ENCODE measurements around the gene SPRYD7. TPM values are rescaled to one million over a fixed set of nuclear protein-coding genes. Genes with fewer than 3 reads are reported as not detected.

The SPRYD7 gene
- total RNA-seq, 4 donors from 2014 or later = 9.8 to 24.7 (median 17.9) TPM

- in situ Hi-C loops (cut with MboI; ENCODE audit: low sequenced_read_pairs in 4 of 4) = loop anchor here in 3 of 4 donors (5.0 to 25.0 kb wide), 4 partner anchors 51 to 1104 kb away; partner anchors contain the start of gene RNASEH2B (in 1 of the 3)
Observed at GRCh38 chr13:49958321-49958720, 22.2 kb upstream of the SPRYD7 start.

GRCh38 chr13:49956131-49956530 lies 20.0 kb upstream of the SPRYD7 start:
- H3K9me3 ChIP-seq = no peaks in the 10 kb centered on the region
- H3K4me3 ChIP-seq = no peak overlapping the region
- H3K27me3 ChIP-seq = no peaks in the 10 kb centered on the region
- H3K4me1 ChIP-seq = peaks cover 0 to 5% of the 10 kb centered on the region in 2 donors
- intact Hi-C loops (cut with DNase I; ENCODE audit: low total_unique reads) = no loop called here
- no peak for TF ChIP-seq CTCF (IDR thresholded peaks at IDR 0.05 in 4 of 5, conservative IDR thresholded peaks at IDR 0.05 in 1 of 5)
- TF ChIP-seq POLR2A (IDR thresholded peaks at IDR 0.05) = no peak
- peaks cover 0 to 10% of the 10 kb centered on the region in 2 donors for H3K36me3 ChIP-seq
- no peak for ATAC-seq
- no peak overlapping the region for H3K27ac ChIP-seq
- in situ Hi-C loops (cut with MboI; ENCODE audit: low sequenced_read_pairs in 4 of 4) = loop anchor here in 3 of 4 donors (5.0 to 25.0 kb wide), 4 partner anchors 49 to 1106 kb away; partner anchors contain the start of gene RNASEH2B (in 1 of the 3)
- DNase-seq = no peak

More at GRCh38 chr13:49958321-49958720, 22.2 kb upstream of the SPRYD7 start:
- Histone ChIP-seq H3K27me3 (no peaks in the 10 kb centered on the region), H3K27ac (no peak overlapping the region), H3K4me3 (no peak overlapping the region), H3K36me3 (peaks cover 0 to 10% of the 10 kb centered on the region in 2 donors), H3K4me1 (peaks cover 0 to 5% of the 10 kb centered on the region in 2 donors), H3K9me3 (no peaks in the 10 kb centered on the region)
- TF ChIP-seq CTCF (IDR thresholded peaks at IDR 0.05 in 4 of 5, conservative IDR thresholded peaks at IDR 0.05 in 1 of 5) (no peak), POLR2A (IDR thresholded peaks at IDR 0.05) (no peak)
- ATAC-seq = no peak
- intact Hi-C loops (cut with DNase I; ENCODE audit: low total_unique reads) = no loop called here
- no peak for DNase-seq

GRCh38 chr13:49954674-49955455 lies 18.7 kb upstream of the SPRYD7 start:
- TF ChIP-seq CTCF (IDR thresholded peaks at IDR 0.05 in 4 of 5, conservative IDR thresholded peaks at IDR 0.05 in 1 of 5) = no peak
- no peak for TF ChIP-seq POLR2A (IDR thresholded peaks at IDR 0.05)
- in situ Hi-C loops (cut with MboI; ENCODE audit: low sequenced_read_pairs in 4 of 4) = loop anchor here in 3 of 4 donors (5.0 to 25.0 kb wide), 4 partner anchors 48 to 1107 kb away; partner anchors contain the start of gene RNASEH2B (in 1 of the 3)

GRCh38 chr13:49953560-49953959 lies 17.4 kb upstream of the SPRYD7 start:
- Histone ChIP-seq H3K9me3 (no peaks in the 10 kb centered on the region), H3K27ac (no peak overlapping the region), H3K36me3 (no peaks in the 10 kb centered on the region), H3K27me3 (no peaks in the 10 kb centered on the region), H3K4me3 (no peak overlapping the region), H3K4me1 (peaks cover 0 to 5% of the 10 kb centered on the region in 2 donors)
- intact Hi-C loops (cut with DNase I; ENCODE audit: low total_unique reads) (no loop called here), in situ Hi-C loops (cut with MboI; ENCODE audit: low sequenced_read_pairs in 4 of 4) (loop anchor here in 2 of 4 donors (25.0 kb wide), 3 partner anchors 859 to 1109 kb away; partner anchors contain the start of gene RNASEH2B (in 1 of the 2))
- no peak for ATAC-seq
- no peak for DNase-seq
- TF ChIP-seq CTCF (IDR thresholded peaks at IDR 0.05 in 4 of 5, conservative IDR thresholded peaks at IDR 0.05 in 1 of 5) = no peak
- no peak for TF ChIP-seq POLR2A (IDR thresholded peaks at IDR 0.05)

More at GRCh38 chr13:49954674-49955455, 18.7 kb upstream of the SPRYD7 start:
- ATAC-seq (no peak), DNase-seq (no peak)
- H3K9me3 ChIP-seq = no peaks in the 10 kb centered on the region
- peaks cover 0 to 10% of the 10 kb centered on the region in 2 donors for H3K36me3 ChIP-seq
- H3K27ac ChIP-seq = no peak overlapping the region
- H3K27me3 ChIP-seq = no peaks in the 10 kb centered on the region
- intact Hi-C loops (cut with DNase I; ENCODE audit: low total_unique reads) = no loop called here
- peaks cover 0 to 5% of the 10 kb centered on the region in 2 donors for H3K4me1 ChIP-seq
- H3K4me3 ChIP-seq = no peak overlapping the region

Measured in gastrocnemius medialis (tissue), 4 donors.